Stimulated activated CD8-positive, alpha-beta memory T cell treated with anti-CD3 and anti-CD28 coated beads, Interleukin-7, amount 100 ng/mL, for 24 hours (primary cell): ENCODE results near the gene SPART.
"Not testable (repeated sequence)": the region's sequence is repeated elsewhere in the genome, so short reads cannot be mapped to it uniquely, and the experiment has no call there.

Source experiments
- DNase-seq: peaks from one replicate; pipeline ENCODE4 v3.0.0-alpha.2; 2020; ENCODE audit warnings: low read depth

Gene SPART

DNA sequence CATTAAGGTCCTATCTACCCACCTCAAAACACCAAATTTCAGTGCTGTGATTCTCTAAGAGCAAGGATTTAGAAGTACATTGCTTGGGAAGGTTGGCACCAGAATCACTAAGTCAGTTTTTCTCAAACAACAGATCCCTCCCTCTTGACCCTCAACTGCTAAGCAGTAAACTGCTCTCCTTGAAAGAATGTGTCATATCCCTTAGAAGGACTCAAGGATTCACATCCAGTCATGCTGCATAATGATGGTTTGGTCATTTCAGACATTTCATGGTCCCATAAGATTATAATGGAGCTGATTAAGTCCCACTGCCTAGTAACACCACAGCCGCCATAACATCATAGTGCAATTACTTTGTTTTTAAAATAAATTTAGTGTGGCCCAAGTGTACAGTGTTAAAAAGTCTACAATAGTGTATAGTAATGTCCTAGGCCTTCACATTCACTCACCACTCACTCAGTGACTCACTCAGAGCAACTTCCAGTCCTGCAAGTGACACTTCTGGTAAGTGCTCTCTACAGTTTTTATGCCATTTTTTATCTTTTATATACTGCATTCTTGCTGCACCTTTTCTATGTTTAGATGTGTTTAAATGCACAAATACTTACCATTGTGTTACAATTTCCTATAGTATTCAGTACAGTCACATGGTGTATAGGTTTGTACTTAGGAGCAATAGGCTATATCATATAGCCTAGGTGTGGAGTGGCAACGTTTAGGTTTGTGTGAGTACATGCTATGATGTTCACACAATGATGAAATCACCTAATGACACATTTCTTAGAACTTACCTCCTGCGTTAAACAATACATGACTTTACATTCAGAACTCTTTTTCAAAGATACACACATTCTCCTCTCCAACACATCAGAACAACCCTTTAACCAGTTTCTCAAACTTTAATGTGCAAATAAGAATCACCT lies 32.9 kb downstream of the SPART start:
- DNase-seq: no peak

DNA sequence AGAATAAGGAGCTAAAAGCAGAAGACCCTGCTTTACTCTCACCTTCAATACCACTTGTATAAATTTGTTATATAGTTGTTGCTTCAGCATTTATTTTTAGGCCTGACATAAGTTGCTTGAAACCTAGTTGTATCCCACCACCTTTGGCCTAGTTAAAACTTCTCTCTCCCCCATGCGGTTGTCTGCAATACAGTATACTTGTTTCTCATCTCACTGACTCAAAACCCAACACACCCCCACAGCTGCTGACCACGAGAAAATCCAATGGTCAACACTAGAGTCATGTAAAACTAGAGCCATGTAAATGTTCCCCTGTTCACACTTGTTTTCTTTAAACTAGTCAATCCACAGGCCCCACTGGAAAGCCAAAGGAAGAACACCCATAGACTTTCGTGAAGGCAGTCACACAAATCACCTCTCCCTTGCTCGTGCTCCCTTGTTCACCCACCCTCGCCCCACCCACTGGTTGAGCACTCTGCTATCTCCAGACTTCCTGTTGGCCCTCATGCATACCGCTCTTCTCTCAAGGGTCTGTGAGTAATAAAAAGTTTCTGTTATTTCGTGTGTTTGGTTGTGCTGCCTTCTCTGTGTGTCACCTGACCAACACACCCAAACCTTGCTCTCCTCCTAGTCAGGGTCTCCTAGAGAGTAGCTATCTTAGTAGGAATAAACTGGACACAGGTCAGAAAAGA lies 35.6 kb downstream of the SPART start:
- DNase-seq: no peak

DNA sequence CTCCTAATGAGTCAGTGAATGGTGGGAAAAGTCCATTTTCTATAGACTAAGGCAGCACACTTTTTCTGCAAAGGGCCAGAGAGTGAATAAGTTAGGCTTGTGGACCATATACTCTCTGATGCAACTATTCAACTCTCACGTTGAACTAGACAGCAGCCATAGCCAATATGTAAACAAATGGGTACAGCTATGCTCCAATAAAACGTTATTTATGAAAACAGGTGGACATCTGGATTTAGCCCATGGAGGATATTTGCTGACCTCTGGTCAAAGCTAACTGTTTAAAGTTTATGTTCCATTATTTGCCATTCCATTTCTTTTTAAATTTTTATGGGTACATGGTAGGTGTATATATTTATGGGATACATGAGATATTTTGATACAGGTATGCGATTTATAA lies 43.9 kb downstream of the SPART start:
- DNase-seq: no peak

DNA sequence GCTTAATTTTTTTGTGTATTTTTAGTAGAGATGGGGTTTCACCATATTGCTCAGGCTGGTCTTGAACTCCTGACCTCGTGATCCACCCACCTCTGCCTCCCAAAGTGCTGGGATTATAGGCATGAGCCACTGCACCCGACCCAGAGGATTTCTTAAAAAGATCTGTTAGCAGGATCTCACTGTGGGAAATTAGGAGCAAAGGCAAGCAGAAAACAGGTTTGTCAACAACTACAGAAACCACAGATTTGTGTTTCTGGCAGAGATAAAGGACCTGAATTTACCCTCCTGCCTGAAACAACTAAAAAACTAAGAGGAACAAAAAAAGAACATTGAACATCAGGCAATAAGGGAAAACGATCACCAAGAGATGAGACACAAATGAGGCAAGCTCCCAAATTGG lies 46.7 kb downstream of the SPART start:
- DNase-seq: not testable (repeated sequence)

DNA sequence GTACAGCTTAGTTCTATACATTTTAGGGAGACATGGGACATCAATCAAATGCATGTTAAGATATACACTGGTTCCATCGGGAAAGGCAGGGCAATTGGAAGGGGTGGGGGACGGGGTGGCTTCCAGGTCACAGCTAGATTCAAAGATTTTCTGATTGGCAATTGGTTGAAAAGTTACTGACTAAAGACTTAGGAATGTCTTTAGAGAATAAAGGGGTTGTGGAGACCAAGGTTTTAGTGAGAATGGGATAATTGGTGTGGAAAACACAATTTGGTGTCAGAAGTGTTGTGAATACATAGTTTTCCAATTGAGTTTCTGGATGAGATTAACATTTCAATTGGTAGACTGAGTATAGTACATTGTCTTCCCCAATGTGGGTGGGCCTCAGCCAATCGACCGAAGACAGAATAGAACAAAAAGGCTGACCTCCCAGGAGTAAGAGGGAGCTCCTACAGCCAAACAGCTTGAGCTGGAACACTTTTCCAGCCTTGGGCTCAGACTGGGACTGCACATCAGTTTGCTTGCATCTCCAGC lies 47.6 kb downstream of the SPART start:
- DNase-seq: no peak

DNA sequence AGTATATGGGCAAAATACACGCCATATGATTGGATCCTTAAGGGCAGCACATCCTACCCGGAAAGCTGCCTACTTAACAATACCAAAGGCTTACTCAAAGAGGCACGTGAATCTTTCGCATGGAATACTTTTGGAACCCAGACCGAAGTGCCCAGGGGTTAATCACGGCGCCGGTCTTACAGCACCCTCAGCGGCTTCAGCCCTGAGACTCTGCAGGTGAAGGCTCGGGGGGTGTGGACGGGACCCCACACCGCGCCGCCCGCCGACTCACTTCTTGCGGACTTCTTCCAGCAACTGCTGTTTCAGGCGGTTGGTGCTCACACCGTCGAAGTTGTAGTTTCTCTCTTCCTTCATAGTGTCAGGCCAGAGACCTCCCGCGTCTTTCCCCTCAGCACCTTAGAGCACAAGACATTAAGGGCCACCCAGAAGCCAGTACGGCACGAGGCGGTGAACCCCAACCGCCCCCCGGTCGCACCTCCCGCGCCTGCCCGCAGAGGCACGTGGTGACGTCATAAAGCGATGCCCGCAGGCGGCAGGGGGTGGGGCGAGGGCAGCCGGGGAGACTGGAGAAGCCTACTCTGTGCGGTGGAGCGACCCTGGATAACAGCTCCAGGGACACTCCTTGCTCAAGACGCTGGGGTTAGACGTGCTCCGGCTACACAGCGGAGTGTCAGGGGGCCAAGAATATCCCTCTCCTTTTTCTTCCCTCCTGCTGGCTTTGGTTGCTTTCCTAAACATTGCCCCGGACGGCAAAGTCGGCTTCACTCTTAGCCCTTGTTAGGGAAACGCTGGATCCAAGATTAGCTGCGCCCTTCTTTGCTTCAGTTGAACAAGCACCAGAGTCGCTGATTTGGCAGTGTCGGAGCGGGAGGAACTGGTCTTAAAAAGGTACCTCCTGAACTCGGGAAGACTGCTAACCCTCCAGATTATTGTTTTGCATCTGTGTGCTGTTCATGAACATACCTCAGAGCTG lies 48.5 kb downstream of the SPART start, which contains the start of gene CCDC169:
CCDC169 (minus strand) TSS at position 449 of the 973 bp plus-strand sequence; CDS start at position 354, 95 bp downstream.
- peak; percentile 20 for DNase-seq

GRCh38 chr13:36294096-36294495 lies 52.1 kb downstream of the SPART start:
- DNase-seq: no peak

DNA sequence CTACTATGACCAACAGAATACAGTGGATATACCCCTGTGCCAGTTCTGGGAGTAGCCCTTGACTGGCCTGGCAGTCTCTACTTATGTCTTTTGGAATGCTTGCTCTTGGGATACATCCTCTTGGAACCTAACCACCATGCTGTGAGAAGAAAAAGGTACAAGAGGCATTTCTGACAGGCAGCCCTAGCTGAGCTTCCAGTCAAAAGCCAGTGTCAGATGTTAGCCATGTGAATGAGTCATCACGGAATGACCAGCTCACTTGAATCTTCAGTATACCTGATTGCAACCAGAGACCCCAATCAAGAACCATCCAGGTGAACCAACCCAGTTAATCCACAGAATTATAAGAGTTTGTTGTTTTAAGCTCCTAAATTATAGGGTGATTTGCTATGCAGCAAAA lies 52.7 kb downstream of the SPART start:
- DNase-seq: no peak

GRCh38 chr13:36288794-36289391 lies 57.3 kb downstream of the SPART start:
- DNase-seq: no peak

DNA sequence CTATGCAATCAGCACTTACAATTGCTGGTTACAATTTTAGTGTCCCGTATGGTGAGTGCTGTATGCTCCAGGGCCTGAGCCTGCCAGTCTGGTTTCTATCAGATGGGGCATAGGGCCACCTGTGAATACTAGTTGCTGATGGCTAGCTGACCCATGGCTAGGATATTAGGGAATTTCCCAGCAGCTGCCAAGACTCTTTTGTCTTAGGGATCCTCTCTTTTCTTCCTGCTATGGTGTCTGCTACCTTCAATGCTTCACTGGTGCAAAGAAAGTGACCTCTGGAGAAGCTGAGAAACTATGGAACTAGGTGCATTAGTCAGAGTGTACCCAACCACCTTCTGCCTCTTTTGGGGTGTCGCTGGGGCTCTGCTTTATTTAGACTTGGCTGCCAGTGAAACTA lies 60.2 kb downstream of the SPART start:
- no peak for DNase-seq

- DNase-seq: no peak
These were observed 63.3 kb downstream of the SPART start for GRCh38 chr13:36282821-36283432.

DNA sequence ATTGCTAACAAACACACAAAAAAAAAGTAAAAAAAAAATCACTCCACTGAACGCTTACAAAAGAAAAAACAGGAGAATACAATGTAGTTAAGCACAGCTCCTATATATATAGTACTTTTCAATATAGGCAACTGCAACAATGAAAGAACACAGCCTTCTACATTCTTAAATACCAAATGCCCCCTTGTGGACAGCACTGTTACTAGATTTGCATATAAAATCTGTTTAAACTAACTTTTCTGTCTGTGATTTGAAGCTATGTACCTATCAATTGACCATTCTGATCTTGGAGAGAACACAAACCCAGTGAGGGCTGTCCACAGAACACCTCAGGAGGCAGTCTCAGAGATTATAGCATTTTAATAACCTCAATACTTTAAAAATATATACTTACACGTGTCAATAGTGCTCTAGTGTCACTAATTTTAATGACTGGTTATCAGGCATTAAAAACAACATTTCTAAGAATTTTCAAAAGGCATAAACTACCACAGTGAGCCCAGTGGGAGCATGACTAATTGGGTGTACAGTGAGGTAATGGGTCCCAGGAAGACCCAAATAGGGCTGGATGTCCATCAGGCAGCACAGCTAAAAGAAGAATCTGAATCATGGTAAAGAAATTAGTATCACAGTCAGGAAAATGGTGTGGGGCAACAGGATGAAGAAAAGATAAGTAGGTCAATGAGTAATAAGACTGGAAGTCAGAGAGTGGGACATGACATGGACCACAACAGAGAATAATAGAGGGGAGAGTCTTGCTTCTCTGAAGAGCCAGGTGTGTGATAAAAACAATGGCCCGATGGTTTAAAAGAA lies 70.8 kb downstream of the SPART start:
- DNase-seq: no peak

GRCh38 chr13:36273431-36273830 lies 72.8 kb downstream of the SPART start:
- no peak for DNase-seq

DNA sequence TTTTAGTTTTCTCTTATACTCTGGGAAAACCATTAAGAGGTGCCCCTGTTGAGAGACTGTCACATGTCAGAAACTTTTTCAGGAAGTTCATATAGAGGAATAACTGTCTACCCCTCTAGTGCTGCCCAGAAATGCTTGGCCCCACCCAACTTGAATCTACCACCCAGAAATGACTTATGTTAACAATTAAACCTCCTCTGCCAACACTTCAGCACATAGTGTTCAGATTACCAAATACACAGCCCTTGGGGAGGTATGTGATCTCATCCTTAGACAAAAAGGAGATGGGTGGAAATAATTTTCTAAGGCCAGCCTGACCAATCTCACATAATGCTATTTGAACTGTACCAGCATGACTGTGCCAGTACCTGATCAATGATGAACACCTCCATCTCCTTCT lies 84.2 kb downstream of the SPART start:
- no peak for DNase-seq

GRCh38 chr13:36261011-36261410 lies 85.2 kb downstream of the SPART start:
- DNase-seq: no peak

- no peak for DNase-seq
These were observed 86.6 kb downstream of the SPART start for GRCh38 chr13:36259361-36260137.

DNA sequence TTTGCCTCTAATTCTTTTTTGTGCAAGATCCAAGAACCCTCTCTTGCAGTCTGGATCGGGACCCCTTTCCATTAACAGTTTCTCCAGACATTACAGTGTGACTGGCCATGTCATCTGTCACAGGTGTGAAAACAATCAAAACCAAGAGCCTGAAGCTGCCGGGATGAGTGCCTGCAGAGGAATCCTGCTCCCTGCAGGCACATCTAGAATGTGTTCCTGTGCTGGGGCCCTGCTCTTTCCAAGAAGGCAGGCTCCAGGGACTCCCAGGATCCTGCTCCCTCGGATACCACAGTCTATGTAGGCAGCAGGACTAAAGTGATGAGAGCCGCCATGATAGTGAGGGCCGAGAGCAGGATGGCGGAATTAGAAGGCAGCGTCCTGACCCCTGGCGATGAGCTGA lies 87.4 kb downstream of the SPART start:
- no peak for DNase-seq
